T follicular helper cell (primary cell): ENCODE data around the gene TMEM121.
"Not testable (repeated sequence)": the region's sequence is repeated elsewhere in the genome, so short reads cannot be mapped to it uniquely, and the experiment has no call there.

Experiments
- DNase-seq: peaks from one replicate; pipeline ENCODE4 v3.0.0-alpha.2; 2020; ENCODE audit warnings: low read depth

TMEM121 gene

GRCh38 chr14:105570482-105570881 is 44.1 kb downstream of the TMEM121 start:
- DNase-seq = no peak

- not testable (repeated sequence) for DNase-seq
Observed at GRCh38 chr14:105571181-105571951, 45.0 kb downstream of the TMEM121 start.

DNA sequence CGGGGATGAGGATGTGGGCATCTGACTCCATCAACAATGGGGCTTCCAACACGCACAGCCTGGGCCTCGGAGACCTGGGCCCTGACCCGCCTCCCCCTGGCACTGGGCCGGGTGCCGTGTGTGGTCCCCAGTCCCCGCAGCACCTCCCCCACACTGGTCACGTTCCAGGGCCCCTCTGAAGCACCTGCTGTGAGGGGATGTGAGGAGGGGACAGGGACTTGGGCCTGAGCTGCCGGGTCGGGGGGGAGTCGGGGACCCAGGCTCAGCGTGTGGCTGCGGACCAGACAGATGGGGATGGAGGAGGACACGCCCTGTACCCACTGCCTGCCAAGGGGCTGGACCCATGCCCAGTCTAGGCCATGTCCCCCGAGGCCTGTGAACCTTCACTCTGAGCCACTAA is 45.7 kb downstream of the TMEM121 start:
- DNase-seq = not testable (repeated sequence)

GRCh38 chr14:105573841-105574240 is 47.5 kb downstream of the TMEM121 start:
- not testable (repeated sequence) for DNase-seq

DNA sequence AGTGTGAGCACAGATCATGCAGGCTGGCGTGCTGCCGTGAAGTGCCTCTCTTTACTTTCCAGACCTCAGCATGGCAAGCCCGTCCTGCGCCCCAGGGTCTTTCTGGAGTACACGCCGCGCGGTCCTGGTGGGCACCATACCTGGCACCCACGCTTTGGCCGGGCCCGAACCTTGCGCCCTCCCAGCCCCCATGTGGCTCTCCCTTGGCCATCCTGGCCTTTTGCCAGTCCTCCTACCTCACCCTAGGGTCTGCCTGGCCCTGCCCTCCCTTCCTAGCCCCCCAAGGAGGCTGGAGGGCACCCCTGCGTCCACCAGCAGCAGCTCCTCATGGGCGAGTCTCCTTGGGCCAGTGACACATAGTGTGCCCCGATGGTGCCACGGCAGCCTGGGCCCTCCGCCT is 48.0 kb downstream of the TMEM121 start:
- DNase-seq = not testable (repeated sequence)

DNA sequence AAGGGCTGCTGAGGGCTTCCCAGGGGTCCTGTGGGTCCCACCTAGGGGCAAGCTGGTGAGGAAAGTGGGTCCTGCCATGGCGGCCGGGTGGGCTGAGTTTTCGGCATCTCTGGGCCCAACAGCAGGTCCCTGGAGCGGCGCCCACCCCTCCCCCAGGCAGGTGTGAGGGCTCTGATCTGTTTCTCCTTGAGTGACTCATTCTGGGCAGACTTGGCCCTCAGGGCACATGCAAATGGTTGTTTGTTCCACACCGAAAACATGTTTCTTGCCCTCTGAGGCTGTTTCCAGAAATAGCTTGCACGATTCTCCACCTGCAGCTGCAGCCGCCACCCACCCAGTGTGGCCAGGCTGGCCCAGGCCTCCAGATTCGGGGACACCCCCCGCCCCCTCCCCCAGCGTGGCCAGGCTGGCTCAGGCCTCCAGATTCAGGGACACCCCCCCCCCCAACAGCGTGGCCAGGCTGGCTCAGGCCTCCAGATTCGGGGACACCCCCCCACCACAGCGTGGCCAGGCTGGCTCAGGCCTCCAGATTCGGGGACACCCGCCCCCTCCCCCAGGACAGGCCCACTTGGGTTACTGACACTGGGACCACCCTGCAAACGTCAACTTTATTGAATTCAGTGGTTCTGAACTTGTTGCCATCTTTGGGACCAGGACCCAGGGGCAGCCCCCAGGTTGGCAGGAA is 48.8 kb downstream of the TMEM121 start:
- DNase-seq = not testable (repeated sequence)

DNA sequence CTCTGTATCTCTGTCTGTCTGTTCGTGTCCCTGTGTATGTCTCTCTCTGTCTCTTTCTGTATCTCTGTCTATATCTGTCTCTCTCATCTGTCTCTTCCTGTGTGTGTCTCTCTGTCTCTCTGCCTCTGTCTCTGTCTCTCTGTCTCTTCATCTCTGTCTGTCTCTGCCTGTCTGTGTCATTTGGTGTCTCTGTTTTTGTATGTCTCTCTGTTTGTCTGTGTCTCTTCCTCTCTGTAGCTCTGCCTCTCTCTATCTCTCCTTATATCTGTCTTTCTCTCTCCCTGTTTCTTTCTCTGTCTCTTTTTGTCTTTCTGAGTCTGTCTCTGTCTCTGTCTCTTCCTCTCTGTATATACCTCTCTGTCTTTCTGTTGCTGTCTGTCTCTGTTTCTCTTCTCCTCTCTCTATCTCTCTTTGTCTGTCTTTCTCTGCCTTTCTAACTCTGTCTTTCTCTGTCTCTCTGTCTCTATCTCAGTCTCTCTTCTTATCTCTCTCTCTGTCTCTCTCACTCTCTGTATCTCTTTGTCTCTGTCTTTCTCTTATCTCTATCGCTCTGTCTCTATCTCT is 50.2 kb downstream of the TMEM121 start:
- no peak for DNase-seq

- no peak for DNase-seq
Observed at GRCh38 chr14:105577314-105577861, 51.0 kb downstream of the TMEM121 start.

- no peak for DNase-seq
Observed at GRCh38 chr14:105578070-105578469, 51.7 kb downstream of the TMEM121 start.

DNA sequence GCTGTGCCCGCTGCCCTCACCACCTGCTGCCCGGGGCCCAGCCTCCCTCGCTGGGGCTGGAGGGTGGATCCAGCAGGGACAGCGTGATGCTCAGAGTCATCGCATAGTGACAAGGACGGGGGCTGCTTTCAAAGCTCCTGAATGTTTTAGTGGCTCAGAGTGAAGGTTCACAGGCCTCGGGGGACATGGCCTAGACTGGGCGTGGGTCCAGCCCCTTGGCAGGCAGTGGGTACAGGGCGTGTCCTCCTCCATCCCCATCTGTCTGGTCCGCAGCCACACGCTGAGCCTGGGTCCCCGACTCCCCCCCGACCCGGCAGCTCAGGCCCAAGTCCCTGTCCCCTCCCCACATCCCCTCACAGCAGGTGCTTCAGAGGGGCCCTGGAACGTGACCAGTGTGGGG is 52.8 kb downstream of the TMEM121 start:
- DNase-seq = not testable (repeated sequence)
